GM12872 (cell line): ENCODE data around the gene SPSB1.

ENCODE experiments used
- TF ChIP-seq, protein P1 (sequence below): IDR thresholded peaks from 3 replicates; pipeline ENCODE4 v1.5.1; 2011; ENCODE audit warnings: low read depth, mild to moderate bottlenecking, low read length, moderate library complexity; ENCODE audit not compliant: insufficient read depth

Gene SPSB1

GRCh38 chr1:9345922-9346321 is 53.2 kb downstream of the SPSB1 start:
- TF ChIP-seq, protein P1, sequence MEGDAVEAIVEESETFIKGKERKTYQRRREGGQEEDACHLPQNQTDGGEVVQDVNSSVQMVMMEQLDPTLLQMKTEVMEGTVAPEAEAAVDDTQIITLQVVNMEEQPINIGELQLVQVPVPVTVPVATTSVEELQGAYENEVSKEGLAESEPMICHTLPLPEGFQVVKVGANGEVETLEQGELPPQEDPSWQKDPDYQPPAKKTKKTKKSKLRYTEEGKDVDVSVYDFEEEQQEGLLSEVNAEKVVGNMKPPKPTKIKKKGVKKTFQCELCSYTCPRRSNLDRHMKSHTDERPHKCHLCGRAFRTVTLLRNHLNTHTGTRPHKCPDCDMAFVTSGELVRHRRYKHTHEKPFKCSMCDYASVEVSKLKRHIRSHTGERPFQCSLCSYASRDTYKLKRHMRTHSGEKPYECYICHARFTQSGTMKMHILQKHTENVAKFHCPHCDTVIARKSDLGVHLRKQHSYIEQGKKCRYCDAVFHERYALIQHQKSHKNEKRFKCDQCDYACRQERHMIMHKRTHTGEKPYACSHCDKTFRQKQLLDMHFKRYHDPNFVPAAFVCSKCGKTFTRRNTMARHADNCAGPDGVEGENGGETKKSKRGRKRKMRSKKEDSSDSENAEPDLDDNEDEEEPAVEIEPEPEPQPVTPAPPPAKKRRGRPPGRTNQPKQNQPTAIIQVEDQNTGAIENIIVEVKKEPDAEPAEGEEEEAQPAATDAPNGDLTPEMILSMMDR = no peak

DNA sequence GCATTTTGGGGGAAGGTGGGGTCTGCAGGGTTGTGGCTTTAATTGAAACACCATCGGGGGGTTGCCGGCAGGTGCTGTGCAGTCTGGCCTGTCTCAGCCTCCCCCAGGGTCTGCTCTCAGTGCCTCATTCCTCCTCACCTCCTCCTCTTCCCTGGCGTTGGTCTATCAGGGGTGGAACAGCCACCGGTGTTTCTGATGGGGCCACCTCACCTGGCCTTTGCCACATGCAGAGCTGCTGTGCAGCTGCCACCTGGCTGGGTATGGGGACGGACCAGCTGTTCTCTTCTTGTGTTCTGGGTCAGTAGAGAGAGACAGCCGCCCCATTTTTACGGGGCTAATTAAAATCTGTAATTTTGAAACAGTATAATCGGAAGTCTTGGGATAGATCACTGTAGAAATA is 53.9 kb downstream of the SPSB1 start:
- TF ChIP-seq, protein P1 = no peak

DNA sequence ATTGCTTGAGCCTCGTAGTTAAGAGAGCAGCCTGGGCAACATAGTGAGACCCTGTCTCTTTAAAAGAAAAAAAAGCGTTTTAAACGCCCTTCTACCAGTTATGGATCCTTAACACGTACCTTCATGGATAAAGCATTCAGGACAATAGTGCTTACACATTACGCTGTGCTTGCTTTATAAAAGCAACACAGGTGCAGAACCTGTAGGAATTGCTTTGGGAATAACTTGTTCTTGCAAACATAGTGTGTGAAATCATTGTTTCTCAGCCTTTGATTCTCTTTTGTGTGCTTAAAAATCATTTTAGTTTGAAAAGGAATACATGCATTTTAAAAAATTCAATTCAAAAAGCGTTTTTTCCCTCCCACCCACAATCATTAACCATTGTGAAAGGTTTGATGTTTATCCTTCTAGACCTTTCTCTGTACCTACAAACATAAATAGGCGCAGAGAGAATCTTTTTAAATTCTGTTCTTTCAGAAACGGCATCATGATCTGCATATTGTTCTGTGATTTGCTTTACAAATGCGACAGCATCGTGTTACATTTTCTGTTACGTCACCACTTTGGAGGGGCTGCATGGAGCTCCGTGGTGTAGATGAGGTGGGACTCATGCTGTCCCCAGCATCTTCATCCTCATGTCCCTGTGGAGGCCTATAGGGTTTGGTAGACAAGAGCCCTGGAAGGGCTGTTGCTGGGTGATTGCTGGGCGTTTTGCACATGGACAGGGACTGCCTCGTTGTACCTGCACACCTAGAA is 54.6 kb downstream of the SPSB1 start:
- TF ChIP-seq, protein P1 = no peak

GRCh38 chr1:9349331-9349851 is 56.7 kb downstream of the SPSB1 start:
- TF ChIP-seq, protein P1 = no peak

- TF ChIP-seq, protein P1 = no peak
Measured at GRCh38 chr1:9350013-9350908, 57.6 kb downstream of the SPSB1 start.

GRCh38 chr1:9350960-9351359 is 58.3 kb downstream of the SPSB1 start:
- TF ChIP-seq, protein P1 = no peak

GRCh38 chr1:9351654-9352271 is 59.1 kb downstream of the SPSB1 start:
- TF ChIP-seq, protein P1 = no peak
